ENCODE measurements around the gene ENTR1. TPM values are rescaled to one million over a fixed set of nuclear protein-coding genes. Genes with fewer than 3 reads are reported as not detected.

Gene ENTR1
- total and polyA plus RNA-seq, 2 of the 13 experiments (the other 11 are each of a cell fraction or from before 2014, with no cell fraction given), result 70.1 to 76.4 TPM

GRCh38 chr9:136372006-136372405, 38.4 kb downstream of the ENTR1 start (continued):
- no peak for TF ChIP-seq ZHX1 (CRISPR knock-in tag; IDR thresholded peaks at IDR 0.05; ENCODE audit: low read depth)

- POLR2A ChIA-PET, result interaction anchor here (4.0 kb wide), 1 partner anchor 8 kb away, joined by 38 read pairs; the partner anchor contains the start of gene DNLZ
- Histone ChIP-seq H4K20me1 (ENCODE audit: insufficient read depth, low read length) (no peaks in the 10 kb centered on the region), H3K36me3 (replicated peaks in 1 of 2; ENCODE audit: control insufficient read depth in 1 of 2, insufficient read depth in 2 of 2, low read length in 2 of 2) (peaks cover 0 to 2% of the 10 kb centered on the region in 2 experiments; a peak in 1 of 5 replicates), H3K4me3 (replicated peaks in 1 of 3; ENCODE audit: insufficient read depth in 1 of 3, low read depth in 2 of 3, low read length in 3 of 3) (no peak overlapping the region), H2AFZ (ENCODE audit: low read length) (no peak overlapping the region), H3K9ac (ENCODE audit: insufficient read depth, low read depth, low read length) (no peak overlapping the region), H3K9me3 (ENCODE audit: low read length) (no peaks in the 10 kb centered on the region), H3K27me3 (ENCODE audit: control insufficient read depth in 1 of 2, insufficient read depth in 2 of 2, low read length in 2 of 2) (no peaks in the 10 kb centered on the region; a peak in 1 of 5 replicates), H3K27ac (ENCODE audit: extremely low read length, insufficient read depth, low read length) (no peak overlapping the region), H3K4me1 (ENCODE audit: insufficient read depth, low read length) (peaks cover 20% of the 10 kb centered on the region), H3K4me2 (ENCODE audit: low read depth, low read length) (no peak overlapping the region), H3K79me2 (ENCODE audit: insufficient read depth, low read length) (no peaks in the 10 kb centered on the region)
- DNase-seq (ENCODE audit: low spot score) (no peak), FAIRE-seq (no peak), ATAC-seq (no peak)
- TF ChIP-seq MBNL3 (CRISPR knock-in tag; conservative IDR thresholded peaks at IDR 0.05) (no peak), ZNF552 (CRISPR knock-in tag; IDR thresholded peaks at IDR 0.05; ENCODE audit: borderline replicate concordance) (no peak), SSRP1 (CRISPR knock-in tag; IDR thresholded peaks at IDR 0.05) (no peak), TFDP2 (CRISPR knock-in tag; IDR thresholded peaks at IDR 0.05) (no peak), CENPT (CRISPR knock-in tag; IDR thresholded peaks at IDR 0.05; ENCODE audit: low read depth) (no peak), ZBTB46 (CRISPR knock-in tag; IDR thresholded peaks at IDR 0.05; ENCODE audit: borderline replicate concordance) (no peak), TEF (CRISPR knock-in tag; IDR thresholded peaks at IDR 0.05) (no peak), TARDBP (CRISPR knock-in tag; IDR thresholded peaks at IDR 0.05) (no peak), KMT2A (CRISPR knock-in tag; IDR thresholded peaks at IDR 0.05) (no peak), POLR2A (IDR thresholded peaks at IDR 0.05; ENCODE audit: insufficient read depth in 1 of 2, low read depth in 2 of 2, low read length in 2 of 2) (no peak), CC2D1A (CRISPR knock-in tag; IDR thresholded peaks at IDR 0.05) (no peak)
- 100% methylated on average over 4 of the region's 13 CpGs for WGBS (ENCODE audit: low lambda C conversion rate)
- CTCF ChIA-PET (ENCODE audit: low intra/inter-chr PET ratio, low total read pairs), result interaction anchor here (3.1 kb wide), 1 partner anchor 32 kb away, joined by 18 read pairs; no protein-coding TSS in a partner anchor
- no TSS peak for BruUV-seq (replicated peaks)
- in situ Hi-C loops (cut with HindIII; ENCODE audit: extremely low pct_ligation_motif_present, low pct_unique_long_range_greater_than_20kb) (no loop called here), intact Hi-C loops (cut with micrococcal nuclease; ENCODE audit: unreplicated experiment) (loop anchor here (5.0 kb wide), 1 partner anchor 34 kb away; no protein-coding TSS in a partner anchor)
These were observed 38.9 kb downstream of the ENTR1 start for GRCh38 chr9:136371533-136371880.

All from HepG2 (cell line).